Neuronal stem cell (in vitro differentiated cells): Measurements from ENCODE around the gene NINJ2.

Experiments used
- DNase-seq: peaks from one replicate; pipeline ENCODE4 v3.0.0-alpha.2; 2013; ENCODE audit warnings: low spot score
- H2AFZ ChIP-seq: one replicate; pipeline ENCODE4 v1.6.1; 2013; ENCODE audit warnings: mild to moderate bottlenecking, low read length, inconsistent platforms
- H2AK5ac ChIP-seq: 2 replicates; pipeline ENCODE4 v1.6.1; 2013; ENCODE audit warnings: low read depth, mild to moderate bottlenecking, inconsistent platforms, low read length, moderate library complexity, mixed read lengths
- H2BK120ac ChIP-seq: 2 replicates; pipeline ENCODE4 v1.6.1; 2013; ENCODE audit warnings: low read depth, mild to moderate bottlenecking, inconsistent platforms, low read length, moderate library complexity, mixed read lengths
- H2BK12ac ChIP-seq: one replicate; pipeline ENCODE4 v1.6.1; 2013; ENCODE audit warnings: low read length, inconsistent platforms
- H2BK15ac ChIP-seq: 2 replicates; pipeline ENCODE4 v1.6.1; 2013; ENCODE audit warnings: mild to moderate bottlenecking, low read length, inconsistent platforms, mixed read lengths
- H2BK5ac ChIP-seq: one replicate; pipeline ENCODE4 v1.6.1; 2013; ENCODE audit warnings: inconsistent platforms, mild to moderate bottlenecking, low read length, moderate library complexity
- H3K14ac ChIP-seq: one replicate; pipeline ENCODE4 v1.6.1; 2013; ENCODE audit warnings: low read length, inconsistent platforms
- H3K18ac ChIP-seq: 2 replicates; pipeline ENCODE4 v1.6.1; 2013; ENCODE audit warnings: low read length, inconsistent platforms
- H3K23ac ChIP-seq: 2 replicates; pipeline ENCODE4 v1.6.1; 2013; ENCODE audit warnings: low read depth, mild to moderate bottlenecking, mixed read lengths, low read length, inconsistent platforms; ENCODE audit not compliant: poor library complexity
- H3K27ac ChIP-seq: replicated peaks from 3 replicates; pipeline ENCODE4 v1.5.1; 2013; ENCODE audit warnings: low read length, inconsistent platforms
- H3K27me3 ChIP-seq, 3 experiments: 2 replicates each; pipeline ENCODE4 v1.6.1; 2013; ENCODE audit warnings: low read length in 3 of 3, mild to moderate bottlenecking in 2 of 3, inconsistent platforms in 1 of 3, low read depth in 1 of 3, mixed read lengths in 1 of 3, moderate library complexity in 1 of 3; ENCODE audit not compliant: control insufficient read depth in 3 of 3, insufficient read depth in 3 of 3
- H3K36me3 ChIP-seq, 2 donors: replicated peaks in 1 of 2; 2 replicates each; pipeline ENCODE4 v1.6.1; 2013; ENCODE audit warnings: low read length in 2 of 2; ENCODE audit not compliant: control insufficient read depth in 2 of 2, insufficient read depth in 2 of 2
- H3K4ac ChIP-seq: 2 replicates; pipeline ENCODE4 v1.6.1; 2013; ENCODE audit warnings: inconsistent platforms, mild to moderate bottlenecking, low read length, moderate library complexity
- H3K4me1 ChIP-seq, 2 donors: 1 replicate in 1 of 2; 2 replicates in 1 of 2; pipeline ENCODE4 v1.6.1; 2013; ENCODE audit warnings: low read length in 2 of 2, low read depth in 1 of 2; ENCODE audit not compliant: control insufficient read depth in 2 of 2, insufficient read depth in 1 of 2
- H3K4me2 ChIP-seq: one replicate; pipeline ENCODE4 v1.6.1; 2013; ENCODE audit warnings: mild to moderate bottlenecking, low read length, inconsistent platforms; ENCODE audit not compliant: insufficient read depth, poor library complexity, severe bottlenecking
- H3K4me3 ChIP-seq, 2 donors: 2 replicates each; pipeline ENCODE4 v1.5.1; 2013; ENCODE audit warnings: low read length in 2 of 2, mild to moderate bottlenecking in 2 of 2, inconsistent platforms in 1 of 2, moderate library complexity in 1 of 2
- H3K79me1 ChIP-seq: one replicate; pipeline ENCODE4 v1.6.1; 2013; ENCODE audit warnings: low read depth, mild to moderate bottlenecking, inconsistent platforms, low read length, moderate library complexity
- H3K9ac ChIP-seq: one replicate; pipeline ENCODE4 v1.6.1; 2013; ENCODE audit warnings: mild to moderate bottlenecking, low read depth, low read length, inconsistent platforms; ENCODE audit not compliant: poor library complexity
- H3K9me3 ChIP-seq, 2 donors: replicated peaks in 1 of 2; 2 replicates each; pipeline versions ENCODE3 to v1.6.1; 2013; ENCODE audit warnings: low read length in 2 of 2, mild to moderate bottlenecking in 2 of 2, inconsistent platforms in 1 of 2, low read depth in 1 of 2, mixed read lengths in 1 of 2, moderate library complexity in 1 of 2; ENCODE audit not compliant: control insufficient read depth in 2 of 2, insufficient read depth in 1 of 2
- H4K8ac ChIP-seq: one replicate; pipeline ENCODE4 v1.6.1; 2013; ENCODE audit warnings: low read depth, mild to moderate bottlenecking, inconsistent platforms, low read length, moderate library complexity
- H4K91ac ChIP-seq: one replicate; pipeline ENCODE4 v1.6.1; 2013; ENCODE audit warnings: low read length, low read depth, mild to moderate bottlenecking, inconsistent platforms; ENCODE audit not compliant: poor library complexity
- WGBS, 2 donors: extraction: QIAGEN DNeasy Blood & Tissue Kit; methylation state at CpG; one replicate each; pipeline ENCODE4 v1.1.7; 2013; ENCODE audit warnings: missing lambda C conversion rate in 2 of 2, mixed read lengths in 1 of 2; ENCODE audit not compliant: insufficient read length in 2 of 2, insufficient replicate concordance in 1 of 2; ENCODE audit errors: extremely low coverage in 2 of 2; 5-methylcytosine and 5-hydroxymethylcytosine counted together

Gene NINJ2

DNA sequence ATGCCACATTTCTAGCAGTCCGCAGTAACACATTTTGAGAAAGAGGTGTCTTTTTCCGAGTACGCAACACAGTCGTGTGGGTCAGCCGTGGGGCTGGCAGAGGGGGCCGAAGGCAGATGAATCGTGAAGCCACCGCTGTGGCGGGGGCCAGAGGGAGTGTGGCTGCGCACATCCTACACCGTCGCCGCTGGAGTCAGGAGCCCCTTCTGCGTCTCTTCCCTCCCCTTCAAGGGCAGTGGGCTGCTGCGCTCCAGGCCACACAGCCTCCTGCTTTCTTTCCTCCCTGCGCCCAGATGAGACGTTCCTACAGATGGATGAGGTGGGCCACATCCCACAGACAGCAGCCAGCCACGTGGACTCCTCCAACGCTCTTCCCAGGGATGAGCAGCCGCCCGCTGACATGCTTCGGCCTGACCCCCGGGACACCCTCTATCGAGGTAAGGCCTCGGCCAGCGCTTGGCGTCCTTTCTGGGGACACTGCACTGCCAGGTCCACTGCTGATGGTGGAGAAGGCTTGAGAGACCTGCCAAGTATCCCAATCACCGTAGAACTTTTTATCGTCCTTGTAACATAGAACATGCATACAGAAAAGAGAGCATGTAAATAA lies 113.7 kb downstream of the NINJ2 start:
- Histone ChIP-seq H3K23ac (no peak overlapping the region), H2BK12ac (no peak overlapping the region), H4K91ac (no peak overlapping the region), H2BK15ac (no peak overlapping the region), H2BK120ac (no peak overlapping the region), H3K27ac (no peak overlapping the region), H2BK5ac (no peak overlapping the region), H4K8ac (no peak overlapping the region), H3K4ac (no peak overlapping the region), H3K4me1 (peaks cover 0 to 1% of the 10 kb centered on the region in 2 donors), H2AFZ (no peak overlapping the region), H3K18ac (peak overlapping the region; percentile 33), H3K36me3 (peaks cover 0 to 28% of the 10 kb centered on the region in 2 donors), H3K9ac (no peak overlapping the region), H3K14ac (no peak overlapping the region), H2AK5ac (no peak overlapping the region), H3K79me1 (peaks cover 2% of the 10 kb centered on the region), H3K4me2 (no peak overlapping the region), H3K9me3 (no peaks in the 10 kb centered on the region), H3K27me3 (peaks cover 0 to 3% (median 0%) of the 10 kb centered on the region in 3 experiments), H3K4me3 (no peak overlapping the region)
- DNase-seq, result no peak
- no CpG with 5 or more reads among the region's 29 CpGs for WGBS, 2 donors

DNA sequence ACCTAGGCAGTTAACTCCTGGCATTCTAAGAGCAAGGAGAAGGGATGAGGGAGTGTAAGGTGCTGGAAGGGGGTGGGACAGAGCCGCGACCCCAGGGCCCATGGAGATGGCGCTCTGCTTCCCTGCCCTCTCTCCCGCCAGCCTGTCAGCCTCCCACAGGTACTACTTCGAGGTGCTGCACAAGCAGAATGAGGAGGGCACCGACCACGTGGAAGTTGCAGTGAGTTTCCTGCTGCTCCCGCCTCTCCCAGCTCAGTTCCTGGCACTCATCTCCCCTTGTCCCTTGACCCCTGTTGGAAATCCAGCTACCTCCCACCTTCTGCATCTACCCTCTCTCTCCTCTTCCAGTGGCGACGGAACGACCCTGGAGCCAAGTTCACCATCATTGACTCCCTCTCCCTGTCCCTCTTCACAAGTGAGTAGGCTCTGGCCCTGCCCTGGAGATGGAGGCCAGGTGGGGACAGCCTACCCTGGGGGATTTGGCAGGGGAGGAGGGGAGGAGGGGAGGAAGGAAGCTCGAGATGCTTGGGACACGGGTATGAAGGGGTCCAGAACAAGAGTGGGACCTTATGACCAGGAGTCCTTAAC lies 115.3 kb downstream of the NINJ2 start:
- Histone ChIP-seq H3K4ac (no peak overlapping the region), H3K4me3 (no peak overlapping the region), H2AK5ac (no peak overlapping the region), H2AFZ (no peak overlapping the region), H3K4me2 (no peak overlapping the region), H4K8ac (no peak overlapping the region), H3K23ac (peak overlapping the region; percentile 70), H4K91ac (no peak overlapping the region), H3K27ac (no peak overlapping the region), H3K9ac (no peak overlapping the region), H2BK120ac (no peak overlapping the region), H3K79me1 (peaks cover 2% of the 10 kb centered on the region), H2BK5ac (peak overlapping the region; percentile 55), H3K27me3 (peaks cover 0 to 3% (median 0%) of the 10 kb centered on the region in 3 experiments), H3K14ac (no peak overlapping the region), H3K36me3 (peaks cover 0 to 24% of the 10 kb centered on the region in 2 donors), H3K18ac (no peak overlapping the region), H2BK15ac (no peak overlapping the region), H2BK12ac (no peak overlapping the region), H3K4me1 (peaks cover 2 to 3% of the 10 kb centered on the region in 2 donors), H3K9me3 (no peaks in the 10 kb centered on the region)
- no peak for DNase-seq
- no CpG with 5 or more reads among the region's 13 CpGs for WGBS, 2 donors

DNA sequence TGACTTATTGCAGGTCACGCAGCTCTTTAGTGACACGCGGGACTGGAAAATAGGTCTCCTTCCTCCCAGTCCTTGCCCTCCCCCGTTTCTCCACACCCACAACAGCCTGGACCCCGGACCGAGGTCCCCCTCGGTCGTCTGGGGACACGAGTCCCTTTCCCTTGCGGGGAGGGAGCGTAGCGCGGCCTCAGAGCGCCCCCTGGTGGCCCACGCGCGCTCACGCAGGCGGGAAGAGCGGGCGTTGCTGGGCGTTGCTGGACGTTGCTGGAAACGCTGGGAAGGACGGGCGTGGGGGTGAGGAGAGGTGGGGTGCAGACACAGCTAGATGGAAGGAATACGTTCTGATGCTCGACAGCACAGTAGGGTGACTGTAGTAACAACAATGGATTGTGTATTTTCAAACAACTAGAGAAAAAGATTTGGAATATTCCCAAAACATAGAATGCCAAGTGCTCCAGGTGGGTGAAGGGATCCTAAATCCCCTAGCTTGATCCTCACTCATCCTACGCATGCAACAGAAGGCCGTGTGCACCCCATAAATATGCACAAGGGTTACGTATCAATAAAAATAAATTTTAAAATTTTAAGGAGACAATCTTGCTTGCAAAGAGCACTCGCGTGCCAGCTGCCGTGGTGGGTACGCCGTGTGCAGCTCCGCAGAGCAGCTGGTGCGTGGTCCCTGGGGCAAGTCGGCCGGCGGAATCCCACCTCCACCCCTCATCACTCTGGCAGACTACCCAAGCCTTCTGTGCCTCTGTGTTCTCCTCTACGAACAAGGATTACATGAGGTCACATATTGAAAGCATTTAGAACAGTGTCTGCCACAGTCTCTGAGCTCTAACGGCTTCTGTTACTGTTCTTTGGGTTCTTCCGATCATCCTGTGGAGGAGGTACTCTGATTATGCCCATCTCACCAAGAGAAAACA lies 116.1 kb downstream of the NINJ2 start:
- Histone ChIP-seq H3K27ac (no peak overlapping the region), H4K8ac (no peak overlapping the region), H2BK5ac (peak overlapping the region; percentile 55), H2BK120ac (peak overlapping the region; percentile 2), H3K9me3 (no peaks in the 10 kb centered on the region), H2AFZ (peak overlapping the region; percentile 6), H3K36me3 (peaks cover 0 to 21% of the 10 kb centered on the region in 2 donors), H3K4me2 (no peak overlapping the region), H3K14ac (no peak overlapping the region), H3K79me1 (peaks cover 2% of the 10 kb centered on the region), H2BK12ac (no peak overlapping the region), H3K4ac (no peak overlapping the region), H3K4me3 (no peak overlapping the region), H3K23ac (peak overlapping the region; percentile 92), H3K27me3 (peaks cover 0 to 3% (median 0%) of the 10 kb centered on the region in 3 experiments), H3K9ac (no peak overlapping the region), H3K4me1 (peaks cover 10% of the 10 kb centered on the region in 2 donors), H4K91ac (no peak overlapping the region), H3K18ac (peak overlapping the region; percentile 75), H2BK15ac (no peak overlapping the region), H2AK5ac (peak overlapping the region; percentile 94)
- peak; percentile 66 for DNase-seq
- WGBS, 2 donors, result no CpG with 5 or more reads among the region's 44 CpGs
